Chondrocyte (in vitro differentiated cells): Measurements from ENCODE around the gene SGMS1. TPM values are rescaled to one million over a fixed set of nuclear protein-coding genes. Genes with fewer than 3 reads are reported as not detected.
A peak's percentile ranks its signal among the peaks of the same experiment; 100 is the strongest.

Experiments used
- DNase-seq: peaks from one replicate; pipeline ENCODE4 v3.0.0; 2021; ENCODE audit warnings: mixed read lengths, low spot score
- H3K27ac Mint-ChIP-seq: one replicate; pipeline ENCODE4 v1.8.0; 2021; ENCODE audit warnings: mild to moderate bottlenecking, moderate library complexity, mixed read lengths; ENCODE audit not compliant: unreplicated experiment
- H3K27me3 Mint-ChIP-seq: 2 replicates; pipeline ENCODE4 v1.8.0; 2021; ENCODE audit warnings: low read depth, mixed read lengths
- H3K36me3 Mint-ChIP-seq: 2 replicates; pipeline ENCODE4 v1.8.0; 2021; ENCODE audit warnings: low read depth, mixed read lengths
- H3K4me1 Mint-ChIP-seq: 2 replicates; pipeline ENCODE4 v1.8.0; 2021; ENCODE audit warnings: low read depth, mild to moderate bottlenecking, mixed read lengths
- H3K4me3 Mint-ChIP-seq: one replicate; pipeline ENCODE4 v1.8.0; 2021; ENCODE audit warnings: mild to moderate bottlenecking, moderate library complexity, mixed read lengths; ENCODE audit not compliant: unreplicated experiment
- H3K9me3 Mint-ChIP-seq: 2 replicates; pipeline ENCODE4 v1.8.0; 2021; ENCODE audit warnings: low read depth, mixed read lengths
- total RNA-seq: library from RNA; stranded (reverse); gene quantifications from 3 replicates; pipeline ENCODE4 v1.2.1, GENCODE V29; 2021
- TF ChIP-seq, protein P1 (sequence below): fragments of 200-600 bp; sonication (generic); IDR thresholded peaks from 2 replicates; pipeline ENCODE4 v1.5.0; 2021; ENCODE audit warnings: antibody characterized with exemption, mild to moderate bottlenecking, moderate library complexity

Gene SGMS1
- total RNA-seq, 1 donor from 2014 or later = 27.1 TPM

DNA sequence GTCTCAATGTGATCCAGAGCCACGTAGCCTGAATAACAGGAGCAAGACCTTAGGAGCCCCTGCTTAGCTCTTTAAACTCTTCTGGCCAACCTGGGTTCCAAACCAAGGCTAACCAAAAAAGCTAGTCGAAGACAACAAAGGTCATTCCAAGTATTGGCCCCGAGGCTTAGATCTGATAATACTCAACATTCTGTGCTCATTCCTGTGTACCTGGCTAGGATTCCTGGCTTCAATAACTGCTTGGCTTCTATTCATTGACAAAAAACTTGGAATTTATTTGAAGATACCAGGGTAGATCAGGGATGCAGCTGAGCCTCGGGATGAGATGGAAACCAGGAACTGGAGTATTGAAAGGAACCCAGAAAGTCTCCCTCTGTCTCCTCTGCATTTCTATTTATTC lies 4.1 kb upstream of the SGMS1 start:
- TF ChIP-seq, protein P1, sequence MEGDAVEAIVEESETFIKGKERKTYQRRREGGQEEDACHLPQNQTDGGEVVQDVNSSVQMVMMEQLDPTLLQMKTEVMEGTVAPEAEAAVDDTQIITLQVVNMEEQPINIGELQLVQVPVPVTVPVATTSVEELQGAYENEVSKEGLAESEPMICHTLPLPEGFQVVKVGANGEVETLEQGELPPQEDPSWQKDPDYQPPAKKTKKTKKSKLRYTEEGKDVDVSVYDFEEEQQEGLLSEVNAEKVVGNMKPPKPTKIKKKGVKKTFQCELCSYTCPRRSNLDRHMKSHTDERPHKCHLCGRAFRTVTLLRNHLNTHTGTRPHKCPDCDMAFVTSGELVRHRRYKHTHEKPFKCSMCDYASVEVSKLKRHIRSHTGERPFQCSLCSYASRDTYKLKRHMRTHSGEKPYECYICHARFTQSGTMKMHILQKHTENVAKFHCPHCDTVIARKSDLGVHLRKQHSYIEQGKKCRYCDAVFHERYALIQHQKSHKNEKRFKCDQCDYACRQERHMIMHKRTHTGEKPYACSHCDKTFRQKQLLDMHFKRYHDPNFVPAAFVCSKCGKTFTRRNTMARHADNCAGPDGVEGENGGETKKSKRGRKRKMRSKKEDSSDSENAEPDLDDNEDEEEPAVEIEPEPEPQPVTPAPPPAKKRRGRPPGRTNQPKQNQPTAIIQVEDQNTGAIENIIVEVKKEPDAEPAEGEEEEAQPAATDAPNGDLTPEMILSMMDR = no peak
- H3K36me3 Mint-ChIP-seq = no peaks in the 10 kb centered on the region
- no peaks in the 10 kb centered on the region for H3K27me3 Mint-ChIP-seq
- H3K4me1 Mint-ChIP-seq = peaks cover 9% of the 10 kb centered on the region
- H3K27ac Mint-ChIP-seq = no peak overlapping the region
- DNase-seq = no peak
- no peak overlapping the region for H3K4me3 Mint-ChIP-seq
- H3K9me3 Mint-ChIP-seq = no peaks in the 10 kb centered on the region

DNA sequence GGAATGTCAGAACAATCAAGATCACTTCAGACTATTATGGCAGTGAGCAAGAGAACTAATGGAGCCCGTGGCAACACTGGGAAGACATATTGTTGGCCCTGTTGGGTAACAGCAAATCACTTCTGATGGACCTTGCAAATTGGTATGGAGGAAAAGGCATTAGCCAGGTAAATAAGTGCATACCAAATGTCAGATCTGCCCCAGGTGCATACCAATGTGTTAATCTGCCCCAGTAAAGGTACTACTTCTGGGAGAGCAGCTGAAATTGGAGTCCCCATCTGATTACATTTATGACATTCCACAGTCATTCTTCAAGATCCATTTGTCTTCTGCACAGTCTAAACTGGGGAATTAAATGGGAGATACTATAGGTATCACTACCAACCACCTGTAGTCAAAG lies 3.7 kb upstream of the SGMS1 start:
- Mint-ChIP-seq H3K4me3 (no peak overlapping the region), H3K9me3 (no peaks in the 10 kb centered on the region), H3K27ac (no peak overlapping the region), H3K27me3 (no peaks in the 10 kb centered on the region), H3K36me3 (no peaks in the 10 kb centered on the region), H3K4me1 (peaks cover 9% of the 10 kb centered on the region)
- TF ChIP-seq, protein P1 = no peak
- DNase-seq = no peak

DNA sequence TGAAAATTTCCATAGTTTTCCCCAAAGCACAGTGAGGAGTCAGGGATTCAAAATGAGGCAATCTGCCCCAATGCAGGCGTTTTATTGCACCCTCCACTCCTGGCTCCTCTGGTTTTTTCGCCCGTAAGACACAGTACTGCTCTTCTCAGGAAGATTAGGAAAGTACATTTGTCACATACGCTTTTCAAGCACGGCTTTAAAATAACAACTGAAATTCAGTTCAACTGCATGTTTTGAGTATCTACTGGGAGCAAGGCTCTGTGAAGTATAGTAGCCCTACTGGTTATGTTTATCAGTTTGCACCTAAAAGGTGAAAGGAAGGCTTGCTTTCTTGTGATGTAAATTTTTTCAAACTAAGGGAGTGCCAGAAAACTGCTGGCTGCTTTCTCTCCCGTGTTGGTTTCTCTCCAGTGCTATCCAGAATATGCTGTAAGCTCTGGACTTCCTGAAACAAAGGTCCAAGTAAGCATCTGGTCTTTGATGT lies 1.9 kb upstream of the SGMS1 start:
- TF ChIP-seq, protein P1 = no peak
- no peak for DNase-seq
- H3K4me3 Mint-ChIP-seq = peak overlapping the region; percentile 85
- H3K9me3 Mint-ChIP-seq = no peaks in the 10 kb centered on the region
- H3K27ac Mint-ChIP-seq = peak overlapping the region; percentile 98
- no peaks in the 10 kb centered on the region for H3K36me3 Mint-ChIP-seq
- peaks cover 23% of the 10 kb centered on the region for H3K4me1 Mint-ChIP-seq
- no peaks in the 10 kb centered on the region for H3K27me3 Mint-ChIP-seq

DNA sequence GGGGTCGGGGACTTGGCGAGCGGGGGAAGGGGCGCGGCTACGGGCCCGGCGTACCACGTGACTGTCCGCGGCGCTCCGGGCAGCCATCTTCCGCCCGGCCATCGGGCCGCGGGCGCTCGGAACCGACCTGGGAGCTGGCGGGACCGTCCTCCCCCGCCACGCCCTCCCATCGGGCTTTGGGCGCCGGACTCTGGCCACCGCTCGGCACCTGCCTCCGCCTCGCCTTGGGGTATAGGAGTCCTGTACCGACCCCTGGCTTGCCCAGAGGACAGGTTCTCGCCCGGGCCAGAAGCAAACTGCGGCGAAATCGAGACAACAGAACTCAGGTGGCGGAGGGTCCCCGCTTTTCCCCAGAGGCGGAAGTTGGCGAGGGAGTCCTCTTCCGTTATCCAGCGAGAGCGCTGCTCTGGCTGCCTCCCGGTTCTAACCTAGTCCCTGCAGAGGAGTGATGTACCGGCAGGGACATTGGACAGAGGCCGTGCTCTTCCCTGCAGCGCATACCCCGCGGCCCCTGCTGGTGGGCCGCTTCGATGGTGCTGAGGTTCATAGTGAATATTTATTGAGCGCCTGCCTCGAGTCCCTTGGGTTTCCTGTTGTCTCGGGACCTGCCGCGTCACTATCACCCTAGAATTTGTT lies 1.2 kb upstream of the SGMS1 start:
- H3K4me1 Mint-ChIP-seq = peaks cover 26% of the 10 kb centered on the region
- H3K27ac Mint-ChIP-seq = peak overlapping the region; percentile 98
- peak; percentile 93 for DNase-seq
- no peaks in the 10 kb centered on the region for H3K9me3 Mint-ChIP-seq
- TF ChIP-seq, protein P1 = peak; percentile 84
- no peaks in the 10 kb centered on the region for H3K27me3 Mint-ChIP-seq
- peak overlapping the region; percentile 85 for H3K4me3 Mint-ChIP-seq
- H3K36me3 Mint-ChIP-seq = no peaks in the 10 kb centered on the region

DNA sequence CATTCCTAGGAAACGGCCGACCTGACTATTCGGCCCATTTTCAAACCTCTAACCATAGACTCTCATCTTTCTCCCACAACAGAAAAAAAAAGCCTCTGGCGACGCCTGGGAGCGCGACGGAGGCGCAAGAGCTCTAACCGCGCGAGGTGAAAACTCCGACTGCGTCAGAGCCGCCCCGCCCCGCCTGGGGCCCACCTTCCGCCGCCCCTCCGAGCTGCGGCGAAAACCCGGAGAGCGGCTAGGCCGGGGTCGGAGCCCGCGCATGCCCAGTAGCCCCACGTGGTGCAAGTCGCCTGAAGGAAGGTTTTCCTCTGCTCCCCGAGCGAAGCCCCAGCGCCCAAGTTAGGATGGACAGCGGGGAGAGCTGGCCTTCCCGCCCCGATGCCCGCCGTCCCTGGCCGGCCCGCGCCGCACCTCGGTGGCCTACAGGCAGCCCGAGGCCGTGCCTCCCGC lies 683 bp upstream of the SGMS1 start:
- peaks cover 26% of the 10 kb centered on the region for H3K4me1 Mint-ChIP-seq

More for the DNA sequence above, 683 bp upstream of the SGMS1 start:
- no peaks in the 10 kb centered on the region for H3K27me3 Mint-ChIP-seq
- TF ChIP-seq, protein P1 = no peak
- H3K4me3 Mint-ChIP-seq = peak overlapping the region; percentile 82
- DNase-seq = peak; percentile 98
- H3K36me3 Mint-ChIP-seq = no peaks in the 10 kb centered on the region
- peak overlapping the region; percentile 99 for H3K27ac Mint-ChIP-seq
- no peaks in the 10 kb centered on the region for H3K9me3 Mint-ChIP-seq
